Fibroblast of skin of right biceps (primary cell): Measurements from ENCODE around the gene TAC4.

ENCODE experiments used
- DNase-seq: peaks from one replicate; pipeline ENCODE4 v3.0.0-alpha.2; 2013

The TAC4 gene

DNA sequence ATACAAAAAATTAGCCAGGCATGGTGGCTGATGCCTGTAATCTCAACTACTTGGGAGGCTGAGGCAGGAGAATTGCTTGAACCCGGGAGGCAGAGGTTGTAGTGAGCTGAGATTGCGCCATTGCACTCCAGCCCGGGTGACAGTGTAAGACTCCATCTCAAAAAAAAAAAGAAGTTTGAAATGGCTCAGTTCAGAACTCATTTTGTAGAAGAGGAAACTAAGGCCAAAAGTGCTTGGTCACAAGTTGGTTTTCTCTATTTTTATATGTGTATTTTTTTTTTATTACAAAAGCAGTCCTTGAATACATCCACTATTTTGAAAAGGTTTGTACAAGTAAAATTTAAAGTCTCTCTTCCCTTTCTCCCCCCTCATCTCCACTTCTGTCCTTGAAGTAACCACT is 5.5 kb downstream of the TAC4 start:
- no peak for DNase-seq

GRCh38 chr17:49841548-49841947 is 6.3 kb downstream of the TAC4 start:
- no peak for DNase-seq

- no peak for DNase-seq
These were observed 8.4 kb downstream of the TAC4 start for GRCh38 chr17:49839455-49839854.

DNA sequence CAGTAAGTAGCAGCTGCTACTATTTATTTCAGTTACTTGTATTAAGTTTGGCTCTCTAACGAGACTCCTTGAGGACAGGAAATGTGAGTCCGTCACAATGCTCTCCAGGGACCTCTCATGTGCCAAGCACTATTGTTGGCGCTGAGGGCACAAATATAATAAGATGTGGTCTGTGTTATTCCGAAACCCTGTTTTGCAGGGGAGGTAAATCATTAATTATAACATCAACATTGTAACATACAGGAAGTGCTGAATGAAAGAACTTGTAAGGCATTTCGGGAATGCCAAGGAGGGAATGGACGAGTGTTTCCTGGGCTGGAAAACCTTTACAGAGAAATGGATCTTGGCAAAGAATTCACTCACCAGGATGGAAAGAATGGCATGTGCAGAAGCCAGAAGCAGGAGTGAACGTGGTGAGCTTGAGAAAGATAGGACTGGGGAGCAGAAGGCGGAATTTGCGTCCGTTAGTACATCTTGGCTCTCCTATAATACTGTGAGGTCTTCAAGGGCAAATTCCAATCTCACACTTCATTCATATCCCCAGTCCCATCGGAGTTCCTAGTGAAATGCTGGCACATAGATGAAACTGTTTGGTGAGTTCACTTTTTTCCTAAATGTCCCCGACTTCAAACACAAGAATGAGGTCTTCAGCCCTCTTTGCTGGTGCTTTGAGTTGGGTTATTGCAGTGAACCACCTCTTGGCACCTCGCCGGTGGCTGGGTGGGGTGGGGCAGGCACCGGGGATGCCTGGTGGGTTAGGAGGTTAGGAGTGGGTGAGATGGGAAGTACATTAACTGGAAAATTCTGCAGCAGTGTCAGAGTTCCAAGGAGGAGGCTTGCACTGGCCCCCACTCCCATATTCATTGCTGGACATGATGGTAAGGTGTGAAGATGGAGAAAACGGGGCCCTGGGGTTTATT is 11.5 kb downstream of the TAC4 start:
- peak; percentile 82 for DNase-seq

GRCh38 chr17:49835472-49835871 is 12.4 kb downstream of the TAC4 start:
- no peak for DNase-seq

- peak; percentile 15 for DNase-seq
These were observed 13.6 kb downstream of the TAC4 start for GRCh38 chr17:49834118-49834743.

- DNase-seq = no peak
These were observed 14.8 kb downstream of the TAC4 start for GRCh38 chr17:49832840-49833599.

DNA sequence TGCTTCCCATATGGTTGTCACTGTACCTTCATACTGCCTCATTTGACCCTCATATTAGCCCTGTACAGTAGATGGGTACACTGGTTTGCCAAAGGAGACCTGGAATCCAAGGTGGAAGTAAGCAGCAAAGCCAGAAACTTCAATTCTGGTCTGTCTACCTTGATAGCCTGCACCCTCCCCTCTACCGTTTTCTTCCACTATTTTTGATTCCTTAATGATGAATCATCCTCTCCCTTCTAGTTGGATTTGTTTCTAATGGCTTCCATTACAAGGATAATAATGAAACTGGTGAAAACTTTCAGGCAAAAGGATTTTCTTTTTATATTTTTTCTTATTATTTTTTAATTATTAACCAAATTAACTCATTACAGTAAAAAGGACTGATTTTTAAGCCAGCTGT is 17.3 kb downstream of the TAC4 start:
- peak; percentile 35 for DNase-seq

DNA sequence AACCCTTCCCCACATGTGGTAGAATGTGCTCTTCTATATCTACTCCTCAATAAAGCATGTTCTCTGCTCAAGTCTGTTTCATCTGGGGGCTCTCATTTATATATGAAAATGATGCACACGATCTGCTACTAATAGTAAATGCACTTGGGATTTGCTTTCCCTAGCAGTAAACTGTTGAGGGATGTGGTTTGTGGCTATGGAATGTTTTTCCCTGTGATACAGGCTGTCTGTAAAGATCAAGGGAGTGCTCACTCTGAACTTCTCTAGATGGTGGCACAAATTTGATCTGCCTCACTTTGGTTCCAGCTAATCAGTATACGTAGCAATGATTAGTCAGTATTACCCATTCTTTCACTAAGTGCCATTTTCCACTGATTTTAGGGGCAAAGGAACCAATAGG is 18.8 kb downstream of the TAC4 start:
- DNase-seq = peak; percentile 19

DNA sequence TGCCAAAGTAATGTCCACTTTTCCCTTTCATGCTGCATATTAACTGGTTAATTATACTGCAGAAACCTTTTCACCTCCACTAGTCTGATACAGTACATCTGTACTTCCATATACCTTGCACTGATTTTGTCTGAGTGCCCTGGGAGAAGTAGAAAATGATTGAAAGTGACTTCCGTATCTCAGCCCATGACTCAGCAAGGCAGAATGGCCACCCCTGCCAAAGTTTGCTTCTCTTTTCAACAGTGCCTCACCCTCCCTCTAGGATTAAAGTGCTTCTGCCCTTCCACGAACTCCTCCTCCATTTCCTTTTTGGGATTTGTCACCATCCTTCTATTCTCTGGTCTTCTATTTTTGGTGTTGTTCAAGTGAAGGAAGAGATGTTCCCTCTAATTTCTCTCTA is 19.5 kb downstream of the TAC4 start:
- peak; percentile 60 for DNase-seq

GRCh38 chr17:49825645-49826044 is 22.2 kb downstream of the TAC4 start:
- DNase-seq = no peak

DNA sequence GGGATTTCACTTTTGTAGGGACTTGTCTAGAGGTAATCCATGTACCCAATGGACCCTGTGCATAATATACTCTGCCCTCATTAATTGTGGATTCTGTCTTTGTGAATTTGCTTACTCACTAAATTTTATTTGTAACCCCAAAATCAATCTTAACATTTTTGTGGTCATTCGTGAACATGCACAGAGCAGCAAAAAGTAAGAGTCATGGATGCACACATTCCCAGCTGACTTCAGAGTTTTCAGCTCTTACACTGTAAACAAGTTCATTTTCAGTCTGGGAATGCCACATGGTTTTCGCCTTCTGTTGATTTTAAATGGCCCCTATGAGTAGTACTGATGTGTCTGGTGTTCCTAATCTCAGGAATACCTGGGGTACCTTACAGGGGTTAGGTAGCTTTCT is 24.3 kb downstream of the TAC4 start:
- DNase-seq = peak; percentile 43

DNA sequence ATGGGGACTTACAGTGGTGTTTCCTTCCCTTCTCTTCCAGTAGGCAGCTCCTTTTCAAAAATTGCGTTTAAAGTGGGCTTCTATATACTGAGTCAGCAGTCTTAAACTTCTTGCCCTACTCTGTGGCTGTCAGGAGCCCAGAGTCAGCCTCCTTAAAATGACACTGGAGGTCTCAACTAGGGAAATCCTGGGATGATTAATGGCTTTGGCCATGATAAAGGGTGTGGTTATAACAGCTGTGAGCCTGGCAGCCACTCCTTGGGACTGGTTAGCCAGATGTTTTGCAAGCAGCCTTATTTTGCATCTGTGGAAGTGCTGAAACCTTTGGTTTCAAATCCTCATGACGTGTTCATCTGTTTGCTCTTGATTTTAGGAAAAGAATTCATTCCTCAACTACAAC is 25.0 kb downstream of the TAC4 start:
- no peak for DNase-seq

DNA sequence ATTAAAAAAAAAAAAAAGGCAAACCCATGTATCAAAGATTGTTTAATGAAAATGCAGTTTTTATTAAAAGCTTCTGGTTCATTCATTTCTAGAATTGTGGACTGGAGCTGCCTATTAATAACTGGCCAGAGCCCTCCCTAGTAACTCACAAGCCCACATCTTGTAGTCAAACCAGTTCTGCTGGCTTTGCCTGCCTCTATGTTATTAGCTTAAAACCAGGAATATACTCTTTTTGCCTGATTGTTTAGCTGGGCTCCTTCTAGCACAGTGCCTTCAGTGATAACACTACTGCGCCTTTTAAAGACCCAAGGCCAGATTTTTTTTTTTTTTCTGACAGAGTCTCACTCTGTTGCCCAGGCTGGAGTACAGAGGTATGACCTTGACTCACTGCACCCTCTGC is 26.0 kb downstream of the TAC4 start:
- no peak for DNase-seq

GRCh38 chr17:49821466-49821865 is 26.4 kb downstream of the TAC4 start:
- no peak for DNase-seq

DNA sequence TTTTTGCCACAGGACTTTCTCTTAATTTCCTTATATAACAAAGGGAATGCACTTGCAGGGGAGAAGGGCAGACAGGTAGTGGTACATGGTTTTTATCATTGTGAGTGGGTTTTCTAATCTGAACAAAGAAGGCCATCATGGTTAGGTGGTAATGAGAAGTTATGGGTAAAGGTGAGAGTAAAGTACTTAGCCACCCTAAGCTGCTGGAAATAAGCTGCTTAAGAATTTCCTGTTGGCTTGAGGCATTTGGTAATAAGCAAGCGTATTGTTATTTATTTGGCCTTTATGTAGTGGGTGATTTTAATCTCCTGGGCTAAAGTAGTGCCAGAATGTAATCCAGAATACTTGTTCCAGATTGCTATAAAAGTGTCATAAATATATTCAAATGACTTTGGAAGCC is 27.1 kb downstream of the TAC4 start:
- no peak for DNase-seq

- DNase-seq = no peak
These were observed 28.2 kb downstream of the TAC4 start for GRCh38 chr17:49819651-49820050.

DNA sequence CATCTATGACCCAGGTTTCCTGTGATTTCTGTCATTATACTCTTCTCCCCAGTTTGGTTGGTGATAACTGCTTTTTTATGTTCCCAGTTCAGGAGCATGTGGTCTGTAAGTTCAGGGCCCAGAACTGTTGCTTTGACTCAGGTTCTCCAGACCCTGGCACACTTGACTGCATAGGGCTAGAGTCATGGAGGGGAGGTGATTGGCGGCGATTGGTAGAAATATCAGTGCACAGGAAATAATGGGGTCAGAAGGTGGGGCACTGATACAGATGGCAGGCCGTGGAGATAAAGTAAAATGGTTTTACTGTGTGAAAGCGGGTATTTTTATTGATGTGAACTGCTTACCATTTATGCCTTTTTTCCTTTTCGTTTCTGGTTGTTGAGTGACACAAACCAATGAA is 28.7 kb downstream of the TAC4 start:
- no peak for DNase-seq

DNA sequence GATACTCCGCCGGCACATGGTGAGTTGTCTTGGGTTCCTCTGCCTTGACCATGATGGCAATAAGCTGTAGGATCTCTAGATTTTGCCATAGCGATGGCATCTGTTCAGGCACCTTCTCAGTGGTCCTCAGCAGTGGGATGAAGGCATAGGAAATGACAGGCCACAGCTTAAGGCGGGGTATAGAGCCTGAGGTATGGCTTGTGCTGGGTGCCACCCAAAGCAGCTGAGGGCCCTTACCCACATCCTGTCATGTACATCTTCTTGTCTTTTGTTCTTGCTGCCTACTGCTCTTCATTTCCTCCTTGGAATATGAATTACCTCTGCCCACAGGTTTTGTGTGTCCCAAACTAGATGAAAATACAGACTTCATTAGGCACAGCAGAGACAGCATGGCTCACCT is 29.9 kb downstream of the TAC4 start:
- DNase-seq = no peak

- no peak for DNase-seq
These were observed 32.0 kb downstream of the TAC4 start for GRCh38 chr17:49815761-49816281.

DNA sequence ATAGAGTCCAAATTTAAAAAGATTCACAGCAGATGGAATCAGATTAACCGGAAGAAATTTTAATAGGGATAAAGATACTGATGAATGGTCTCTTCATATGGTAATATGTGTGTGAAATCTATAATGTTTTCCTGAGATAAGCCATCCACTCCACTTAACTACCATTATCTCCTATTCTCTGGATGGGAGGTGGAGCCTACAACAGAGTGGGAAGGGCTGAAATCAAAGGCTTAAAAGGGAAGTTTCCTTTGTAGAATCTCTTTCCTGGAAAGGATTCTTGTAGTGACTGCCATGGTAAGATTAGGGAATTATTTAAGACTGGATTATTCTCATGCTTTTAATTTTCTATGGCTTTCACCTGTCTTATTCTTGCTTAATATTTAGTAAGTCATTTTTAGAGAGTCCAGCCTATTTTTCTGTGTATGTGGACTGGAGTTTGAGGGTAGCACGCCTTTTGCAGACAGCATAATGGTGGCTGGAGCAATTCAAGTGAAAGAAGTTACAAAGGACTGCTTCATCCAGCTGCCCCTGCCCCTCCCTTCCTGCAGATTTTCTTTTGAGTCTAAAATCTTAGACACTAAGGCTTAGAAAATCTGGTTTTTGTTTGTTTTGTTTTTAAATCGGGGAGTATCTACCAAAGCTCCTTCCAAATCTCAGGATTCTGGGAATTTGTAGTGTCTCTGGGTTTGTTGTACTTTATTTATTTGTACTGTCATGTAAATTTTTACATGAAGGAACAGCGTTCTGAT is 32.9 kb downstream of the TAC4 start:
- no peak for DNase-seq

DNA sequence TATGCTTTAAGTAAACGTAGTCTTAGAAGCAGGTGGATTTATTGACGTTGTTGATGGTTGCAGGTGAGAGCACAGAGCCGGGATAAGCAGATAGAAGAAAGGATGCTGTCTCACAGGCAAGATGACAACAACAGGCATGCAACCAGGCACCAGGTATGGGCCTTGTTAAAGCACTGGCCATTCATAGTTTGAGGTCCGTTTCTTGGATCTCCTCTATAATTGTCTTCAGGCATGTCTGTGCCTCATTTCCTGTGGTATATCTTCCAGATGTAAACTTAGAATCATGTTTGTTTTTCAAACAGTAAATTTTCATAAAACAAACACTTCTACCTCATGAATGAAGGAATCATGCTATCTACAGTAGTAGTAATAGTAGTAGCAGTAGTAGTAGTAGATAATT is 38.8 kb downstream of the TAC4 start:
- no peak for DNase-seq

GRCh38 chr17:49798738-49799137 is 49.1 kb downstream of the TAC4 start:
- no peak for DNase-seq
